ENCODE measurements around the gene PRSS22.

- TF ChIP-seq, protein P1, sequence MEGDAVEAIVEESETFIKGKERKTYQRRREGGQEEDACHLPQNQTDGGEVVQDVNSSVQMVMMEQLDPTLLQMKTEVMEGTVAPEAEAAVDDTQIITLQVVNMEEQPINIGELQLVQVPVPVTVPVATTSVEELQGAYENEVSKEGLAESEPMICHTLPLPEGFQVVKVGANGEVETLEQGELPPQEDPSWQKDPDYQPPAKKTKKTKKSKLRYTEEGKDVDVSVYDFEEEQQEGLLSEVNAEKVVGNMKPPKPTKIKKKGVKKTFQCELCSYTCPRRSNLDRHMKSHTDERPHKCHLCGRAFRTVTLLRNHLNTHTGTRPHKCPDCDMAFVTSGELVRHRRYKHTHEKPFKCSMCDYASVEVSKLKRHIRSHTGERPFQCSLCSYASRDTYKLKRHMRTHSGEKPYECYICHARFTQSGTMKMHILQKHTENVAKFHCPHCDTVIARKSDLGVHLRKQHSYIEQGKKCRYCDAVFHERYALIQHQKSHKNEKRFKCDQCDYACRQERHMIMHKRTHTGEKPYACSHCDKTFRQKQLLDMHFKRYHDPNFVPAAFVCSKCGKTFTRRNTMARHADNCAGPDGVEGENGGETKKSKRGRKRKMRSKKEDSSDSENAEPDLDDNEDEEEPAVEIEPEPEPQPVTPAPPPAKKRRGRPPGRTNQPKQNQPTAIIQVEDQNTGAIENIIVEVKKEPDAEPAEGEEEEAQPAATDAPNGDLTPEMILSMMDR (IDR thresholded peaks at IDR 0.05; ENCODE audit: low read length) = no peak
- no peak for TF ChIP-seq EZH2 (optimal IDR thresholded peaks at IDR 0.05; ENCODE audit: low read depth, low read length)
- no peak for TF ChIP-seq EZH2phosphoT487 (IDR thresholded peaks at IDR 0.05; ENCODE audit: low read length)
Observed at GRCh38 chr16:2828521-2828840, 29.5 kb downstream of the PRSS22 start.
